Activated CD4-positive, alpha-beta T cell treated with anti-CD3 and anti-CD28 coated beads, Interleukin-10, Interleukin-2, amounts not matched to agents 100 ng/mL and 50 ng/mL, durations not matched to agents 16 hours and 8 hours (primary cell): ENCODE data around the gene ARAP3.
A peak's percentile ranks its signal among the peaks of the same experiment; 100 is the strongest.
"Not testable (repeated sequence)": the region's sequence is repeated elsewhere in the genome, so short reads cannot be mapped to it uniquely, and the experiment has no call there.

Source experiments
- DNase-seq: peaks from one replicate; pipeline ENCODE4 v3.0.0-alpha.2; 2020

Gene ARAP3

GRCh38 chr5:141681695-141682641 lies at the start of gene ARAP3:
ARAP3 (minus strand) TSS chr5:141682230; CDS start chr5:141680486, 1,744 bp downstream.
- DNase-seq, result peak; percentile 57

- no peak for DNase-seq
Observed at GRCh38 chr5:141729387-141730006, 47.5 kb upstream of the ARAP3 start.

GRCh38 chr5:141725891-141726290 lies 43.9 kb upstream of the ARAP3 start:
- DNase-seq, result no peak

GRCh38 chr5:141725174-141725573 lies 43.1 kb upstream of the ARAP3 start:
- DNase-seq, result not testable (repeated sequence)

GRCh38 chr5:141722266-141722665 lies 40.2 kb upstream of the ARAP3 start:
- DNase-seq, result no peak

- DNase-seq, result no peak
Observed at GRCh38 chr5:141717043-141717442, 35.0 kb upstream of the ARAP3 start.

GRCh38 chr5:141716468-141716867 lies 34.4 kb upstream of the ARAP3 start:
- DNase-seq, result no peak

GRCh38 chr5:141716009-141716408 lies 34.0 kb upstream of the ARAP3 start:
- DNase-seq, result no peak

GRCh38 chr5:141715346-141715905 lies 33.4 kb upstream of the ARAP3 start:
- no peak for DNase-seq

- DNase-seq, result no peak
Observed at GRCh38 chr5:141714542-141715310, 32.7 kb upstream of the ARAP3 start.

- DNase-seq, result no peak
Observed at GRCh38 chr5:141713616-141714309, 31.7 kb upstream of the ARAP3 start.

GRCh38 chr5:141711687-141712086 lies 29.7 kb upstream of the ARAP3 start:
- DNase-seq, result no peak

GRCh38 chr5:141709699-141710267 lies 27.8 kb upstream of the ARAP3 start:
- no peak for DNase-seq

- DNase-seq, result no peak
Observed at GRCh38 chr5:141708016-141708415, 26.0 kb upstream of the ARAP3 start.

- DNase-seq, result no peak
Observed at GRCh38 chr5:141707510-141707909, 25.5 kb upstream of the ARAP3 start.

GRCh38 chr5:141706121-141706520 lies 24.1 kb upstream of the ARAP3 start:
- no peak for DNase-seq

- no peak for DNase-seq
Observed at GRCh38 chr5:141705469-141705868, 23.4 kb upstream of the ARAP3 start.

- no peak for DNase-seq
Observed at GRCh38 chr5:141704782-141705297, 22.8 kb upstream of the ARAP3 start.

- DNase-seq, result no peak
Observed at GRCh38 chr5:141703133-141703561, 21.1 kb upstream of the ARAP3 start.

GRCh38 chr5:141701360-141702119 lies 19.5 kb upstream of the ARAP3 start:
- peak; percentile 17 for DNase-seq

GRCh38 chr5:141697586-141697985 lies 15.6 kb upstream of the ARAP3 start:
- no peak for DNase-seq
